ENCODE measurements around the gene GKN1. TPM values are rescaled to one million over a fixed set of nuclear protein-coding genes. Genes with fewer than 3 reads are reported as not detected.
A peak's percentile ranks its signal among the peaks of the same experiment; 100 is the strongest.

Gene GKN1
- total RNA-seq = not detected
- polyA plus RNA-seq = not detected
- 0 to 0.09 (median 0) reads per million in 6 experiments for total RNA-seq

- H3K27me3 Mint-ChIP-seq = peaks cover 4 to 23% (median 17%) of the 10 kb centered on the region in 5 donors
- no peaks in the 10 kb centered on the region for H3K9me3 Mint-ChIP-seq
- no peaks in the 10 kb centered on the region for H3K36me3 Mint-ChIP-seq
- no peaks in the 10 kb centered on the region for H3K4me1 Mint-ChIP-seq
- DNase-seq (no peak), ATAC-seq (no peak)
- no peak within 1 kb of the TSS for H3K4me3 Mint-ChIP-seq
- POLR2A ChIA-PET = no interaction called here
- H3K27ac Mint-ChIP-seq = no peak within 1 kb of the TSS
Observed at GRCh38 chr2:68974251-68974650, at the start of gene GKN1. TSS of gene GKN1 (plus strand) at chr2:68974636. CDS start at chr2:68974678, 42 bp downstream.

DNA sequence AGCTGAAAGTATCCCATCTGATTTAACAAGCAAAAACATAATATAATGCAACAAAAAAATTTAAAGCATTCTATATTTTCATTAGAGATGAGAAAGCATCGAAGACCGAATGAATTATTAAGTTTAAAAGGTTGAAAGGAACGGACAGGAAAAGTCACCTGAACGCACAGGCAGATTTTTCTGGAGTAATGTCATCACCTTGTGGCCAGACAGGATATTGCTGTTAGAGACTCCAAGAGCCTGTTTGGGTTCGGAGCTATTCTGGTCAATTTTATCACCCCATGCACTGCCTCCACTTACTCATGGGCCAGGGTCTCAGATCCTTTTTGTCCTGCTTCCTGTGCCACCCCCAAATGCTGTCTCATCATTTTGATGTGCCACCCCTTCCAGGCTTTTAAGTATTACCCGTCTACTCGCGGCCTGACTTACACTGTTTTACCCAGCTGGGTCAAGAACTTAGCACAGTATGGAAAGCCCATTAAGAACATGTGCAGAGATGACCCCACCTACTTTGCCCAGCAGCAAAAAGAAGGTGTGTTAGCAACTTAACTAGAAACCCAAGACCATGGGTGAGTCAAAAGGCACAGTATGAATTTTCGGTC lies 49.0 kb upstream of the GKN1 start:
- no peak overlapping the region for H3K4me3 Mint-ChIP-seq
- peaks cover 0 to 6% (median 0%) of the 10 kb centered on the region in 4 donors for H3K4me1 Mint-ChIP-seq
- peak in 9 of 10 donors; percentile 35 to 70 (median 55) for DNase-seq
- peaks cover 0 to 7% (median 1%) of the 10 kb centered on the region in 5 donors for H3K27me3 Mint-ChIP-seq
- no peak overlapping the region for H3K27ac Mint-ChIP-seq
- H3K36me3 Mint-ChIP-seq = no peaks in the 10 kb centered on the region
- ATAC-seq = peak; percentile 67 to 78
- POLR2A ChIA-PET = interaction anchor here (0.9 to 1.9 kb wide), 2 partner anchors 174 to 459 kb away, joined by 3 to 10 read pairs; partner anchors contain the start of gene FBXO48
- H3K9me3 Mint-ChIP-seq = no peaks in the 10 kb centered on the region

DNA sequence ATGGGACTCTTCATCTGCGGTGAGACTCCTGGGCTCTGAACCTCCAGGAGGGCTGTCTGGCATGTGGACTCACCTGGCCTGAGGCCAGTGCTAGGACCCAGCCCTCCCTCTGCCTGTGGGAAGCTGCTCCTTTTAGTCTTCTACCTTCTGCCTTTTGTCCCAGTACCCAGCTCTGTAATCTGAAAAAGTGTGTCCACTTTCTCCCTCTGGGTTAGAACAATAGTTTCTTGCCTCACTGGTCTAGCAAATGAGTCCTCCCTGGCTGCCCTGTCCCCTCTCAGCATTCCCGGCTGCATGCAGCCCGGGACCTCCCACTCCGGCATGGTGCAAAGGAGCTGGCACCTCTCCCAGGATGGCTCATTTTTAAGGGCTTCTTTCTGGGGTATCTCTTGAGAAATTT lies 47.6 kb upstream of the GKN1 start:
- no peaks in the 10 kb centered on the region for H3K36me3 Mint-ChIP-seq
- H3K27ac Mint-ChIP-seq = no peak overlapping the region
- POLR2A ChIA-PET = interaction anchor here (0.7 to 0.8 kb wide), 2 partner anchors 98 to 126 kb away, joined by 3 to 4 read pairs; no protein-coding TSS in a partner anchor
- peaks cover 0 to 7% (median 1%) of the 10 kb centered on the region in 5 donors for H3K27me3 Mint-ChIP-seq
- peaks cover 0 to 6% (median 0%) of the 10 kb centered on the region in 4 donors for H3K4me1 Mint-ChIP-seq
- no peak overlapping the region for H3K4me3 Mint-ChIP-seq
- ATAC-seq (no peak), DNase-seq (no peak)
- no peaks in the 10 kb centered on the region for H3K9me3 Mint-ChIP-seq

GRCh38 chr2:68931149-68931711 lies 43.2 kb upstream of the GKN1 start:
- no peak for DNase-seq
- ATAC-seq = no peak
- no peaks in the 10 kb centered on the region for H3K4me1 Mint-ChIP-seq
- H3K9me3 Mint-ChIP-seq = no peaks in the 10 kb centered on the region
- POLR2A ChIA-PET = no interaction called here
- no peaks in the 10 kb centered on the region for H3K36me3 Mint-ChIP-seq
- H3K27me3 Mint-ChIP-seq = peaks cover 0 to 10% (median 2%) of the 10 kb centered on the region in 5 donors
- H3K27ac Mint-ChIP-seq = no peak overlapping the region
- H3K4me3 Mint-ChIP-seq = no peak overlapping the region

GRCh38 chr2:68931799-68932198 lies 42.6 kb upstream of the GKN1 start:
- POLR2A ChIA-PET = no interaction called here
- Mint-ChIP-seq H3K27ac (no peak overlapping the region), H3K27me3 (peaks cover 0 to 10% (median 2%) of the 10 kb centered on the region in 5 donors), H3K4me3 (no peak overlapping the region), H3K9me3 (no peaks in the 10 kb centered on the region), H3K36me3 (no peaks in the 10 kb centered on the region), H3K4me1 (no peaks in the 10 kb centered on the region)
- DNase-seq (no peak), ATAC-seq (no peak)

GRCh38 chr2:68932402-68932801 lies 42.0 kb upstream of the GKN1 start:
- H3K4me1 Mint-ChIP-seq = no peaks in the 10 kb centered on the region
- ATAC-seq (no peak), DNase-seq (no peak)
- H3K36me3 Mint-ChIP-seq = no peaks in the 10 kb centered on the region
- peaks cover 0 to 10% (median 2%) of the 10 kb centered on the region in 5 donors for H3K27me3 Mint-ChIP-seq
- POLR2A ChIA-PET = no interaction called here
- peak overlapping the region in 1 of 10 donors; percentile 50 for H3K27ac Mint-ChIP-seq
- H3K9me3 Mint-ChIP-seq = no peaks in the 10 kb centered on the region
- no peak overlapping the region for H3K4me3 Mint-ChIP-seq

- ATAC-seq = no peak
- no peaks in the 10 kb centered on the region for H3K4me1 Mint-ChIP-seq
Observed at GRCh38 chr2:68934021-68934420, 40.4 kb upstream of the GKN1 start.

DNA sequence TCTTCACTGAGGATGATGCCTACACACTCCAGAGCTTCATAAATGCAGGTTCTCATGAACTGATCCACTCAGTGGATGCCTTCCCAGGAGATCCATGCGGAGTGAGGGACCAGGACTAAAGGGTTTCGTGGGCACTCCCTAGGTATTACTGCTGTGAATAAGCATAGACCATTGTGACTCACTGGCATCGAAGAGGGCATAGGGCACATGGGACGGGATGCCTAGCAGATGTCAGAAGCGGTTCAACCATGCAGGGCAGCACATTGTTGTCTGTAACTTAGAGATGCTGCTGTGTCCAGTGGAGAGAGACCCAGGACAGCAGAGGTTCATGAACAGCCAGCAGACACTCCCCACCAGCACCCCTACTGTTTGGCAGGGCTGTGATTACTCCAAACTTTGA lies 39.0 kb upstream of the GKN1 start:
- DNase-seq = no peak
- POLR2A ChIA-PET = no interaction called here
- no peaks in the 10 kb centered on the region for H3K4me1 Mint-ChIP-seq
- H3K27ac Mint-ChIP-seq = no peak overlapping the region
- no peak overlapping the region for H3K4me3 Mint-ChIP-seq
- peaks cover 0 to 9% (median 7%) of the 10 kb centered on the region in 5 donors for H3K27me3 Mint-ChIP-seq
- no peak for ATAC-seq
- peaks cover 0 to 11% (median 1%) of the 10 kb centered on the region in 9 donors for H3K9me3 Mint-ChIP-seq
- no peaks in the 10 kb centered on the region for H3K36me3 Mint-ChIP-seq

More at GRCh38 chr2:68934021-68934420, 40.4 kb upstream of the GKN1 start:
- no peaks in the 10 kb centered on the region for H3K36me3 Mint-ChIP-seq
- H3K9me3 Mint-ChIP-seq = peaks cover 0 to 3% (median 0%) of the 10 kb centered on the region in 9 donors
- H3K27me3 Mint-ChIP-seq = peaks cover 0 to 9% (median 0%) of the 10 kb centered on the region in 5 donors
- POLR2A ChIA-PET = no interaction called here
- DNase-seq = no peak
- no peak overlapping the region for H3K4me3 Mint-ChIP-seq
- H3K27ac Mint-ChIP-seq = no peak overlapping the region

GRCh38 chr2:68936427-68936826 lies 38.0 kb upstream of the GKN1 start:
- no peaks in the 10 kb centered on the region for H3K4me1 Mint-ChIP-seq
- POLR2A ChIA-PET = no interaction called here

DNA sequence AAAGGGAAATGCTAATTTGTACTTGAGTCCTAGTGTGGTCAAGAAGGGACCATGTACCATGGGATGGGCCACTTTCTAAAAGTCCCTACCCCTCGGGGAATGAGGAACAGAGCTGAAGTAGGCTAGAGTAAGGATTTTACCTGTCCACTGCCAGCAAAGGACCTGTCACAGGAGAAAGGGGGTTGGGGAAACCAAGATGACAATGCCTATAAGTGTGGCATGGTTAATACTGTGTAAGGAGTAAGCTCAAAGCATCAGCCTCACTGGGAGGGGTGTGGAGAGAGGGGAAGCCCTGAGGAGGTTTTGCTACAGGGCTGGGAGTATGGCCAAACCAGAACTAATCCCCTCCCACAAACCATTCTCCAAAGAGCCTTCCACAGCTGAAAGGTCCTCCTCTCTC lies 37.5 kb upstream of the GKN1 start:
- Mint-ChIP-seq H3K27ac (no peak overlapping the region), H3K36me3 (peaks cover 0 to 7% (median 0%) of the 10 kb centered on the region in 3 donors), H3K4me3 (no peak overlapping the region), H3K27me3 (peaks cover 0 to 14% (median 7%) of the 10 kb centered on the region in 5 donors), H3K9me3 (peaks cover 0 to 11% (median 1%) of the 10 kb centered on the region in 9 donors), H3K4me1 (no peaks in the 10 kb centered on the region)
- ATAC-seq = no peak
- no peak for DNase-seq
- POLR2A ChIA-PET = no interaction called here

More at GRCh38 chr2:68936427-68936826, 38.0 kb upstream of the GKN1 start:
- Mint-ChIP-seq H3K27me3 (peaks cover 0 to 14% (median 7%) of the 10 kb centered on the region in 5 donors), H3K4me3 (no peak overlapping the region), H3K36me3 (peaks cover 0 to 7% (median 0%) of the 10 kb centered on the region in 3 donors), H3K27ac (no peak overlapping the region), H3K9me3 (peaks cover 0 to 11% (median 1%) of the 10 kb centered on the region in 9 donors)
- no peak for DNase-seq
- no peak for ATAC-seq

GRCh38 chr2:68937346-68938055 lies 36.9 kb upstream of the GKN1 start:
- ATAC-seq (no peak), DNase-seq (no peak)
- peaks cover 0 to 7% (median 0%) of the 10 kb centered on the region in 3 donors for H3K36me3 Mint-ChIP-seq
- no peak overlapping the region for H3K27ac Mint-ChIP-seq
- POLR2A ChIA-PET = no interaction called here
- no peak overlapping the region for H3K4me3 Mint-ChIP-seq
- peaks cover 4 to 19% (median 10%) of the 10 kb centered on the region in 5 donors for H3K27me3 Mint-ChIP-seq
- no peaks in the 10 kb centered on the region for H3K4me1 Mint-ChIP-seq
- H3K9me3 Mint-ChIP-seq = peaks cover 0 to 11% (median 1%) of the 10 kb centered on the region in 9 donors

DNA sequence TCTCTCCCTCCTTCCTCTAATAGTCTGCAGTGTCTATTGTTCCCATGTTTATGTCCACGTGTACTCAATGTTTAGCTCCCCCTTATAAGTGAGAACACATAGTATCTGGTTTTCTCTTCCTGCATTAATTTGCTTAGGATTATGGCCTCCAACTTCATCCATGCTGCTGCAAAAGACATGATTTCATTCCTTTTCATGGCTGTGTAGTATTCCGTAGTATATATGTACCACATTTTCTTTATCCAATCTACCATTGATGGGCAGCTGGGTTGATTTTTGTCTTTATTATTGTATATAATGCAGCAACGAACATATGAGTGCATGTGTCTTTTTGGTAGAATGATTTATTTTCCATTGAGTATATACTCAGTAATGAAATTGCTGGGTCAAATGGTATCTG lies 35.5 kb upstream of the GKN1 start:
- Mint-ChIP-seq H3K9me3 (peaks cover 0 to 11% (median 1%) of the 10 kb centered on the region in 9 donors), H3K4me3 (no peak overlapping the region), H3K27me3 (peaks cover 10 to 30% (median 13%) of the 10 kb centered on the region in 5 donors), H3K36me3 (peaks cover 0 to 7% (median 0%) of the 10 kb centered on the region in 3 donors), H3K27ac (no peak overlapping the region), H3K4me1 (peaks cover 0 to 5% (median 2%) of the 10 kb centered on the region in 4 donors)
- POLR2A ChIA-PET = no interaction called here
- ATAC-seq = no peak
- DNase-seq = no peak

GRCh38 chr2:68939962-68940361 lies 34.5 kb upstream of the GKN1 start:
- POLR2A ChIA-PET = no interaction called here
- H3K4me3 Mint-ChIP-seq = no peak overlapping the region
- peaks cover 0 to 7% (median 0%) of the 10 kb centered on the region in 3 donors for H3K36me3 Mint-ChIP-seq
- H3K27me3 Mint-ChIP-seq = peaks cover 10 to 30% (median 13%) of the 10 kb centered on the region in 5 donors
- no peak overlapping the region for H3K27ac Mint-ChIP-seq
- DNase-seq (no peak), ATAC-seq (no peak)
- H3K4me1 Mint-ChIP-seq = peaks cover 0 to 5% (median 3%) of the 10 kb centered on the region in 4 donors
- peaks cover 0 to 11% (median 2%) of the 10 kb centered on the region in 9 donors for H3K9me3 Mint-ChIP-seq
